HepG2 (cell line): ENCODE data around the gene TNP2. TPM values are rescaled to one million over a fixed set of nuclear protein-coding genes. Genes with fewer than 3 reads are reported as not detected.

ENCODE experiments used
- ASH2L ChIP-seq: fragments of 300-600, 200-600 bp; sonication (generic); IDR thresholded peaks from 2 replicates; pipeline ENCODE4 v1.7.0; 2017; ENCODE audit warnings: low read depth, mild to moderate bottlenecking, moderate library complexity, mixed read lengths, low read length; ENCODE audit not compliant: insufficient read length
- BRD4 ChIP-seq: sonication (generic); formaldehyde crosslinking; IDR thresholded peaks from 2 replicates; pipeline ENCODE4 v1.4.0; 2020; ENCODE audit warnings: missing genetic modification reagents
- ELF4 ChIP-seq: sonication (generic); formaldehyde crosslinking; IDR thresholded peaks from 2 replicates; pipeline ENCODE4 v1.5.0; 2020; ENCODE audit warnings: missing genetic modification reagents, mild to moderate bottlenecking, moderate library complexity, borderline replicate concordance
- FOXA3 ChIP-seq: IDR thresholded peaks from 2 replicates; pipeline ENCODE4 v1.6.1; 2016; ENCODE audit warnings: missing genetic modification reagents, missing compliant biosample characterization
- GLI4 ChIP-seq: sonication (generic); formaldehyde crosslinking; IDR thresholded peaks from 2 replicates; pipeline ENCODE4 v1.5.1; 2020; ENCODE audit warnings: missing genetic modification reagents, mild to moderate bottlenecking, moderate library complexity, borderline replicate concordance
- GPN1 ChIP-seq: sonication (generic); formaldehyde crosslinking; IDR thresholded peaks from 2 replicates; pipeline ENCODE4 v1.5.1; 2020; ENCODE audit warnings: missing genetic modification reagents, borderline replicate concordance
- HDAC1 ChIP-seq: sonication (generic); formaldehyde crosslinking; IDR thresholded peaks from 2 replicates; pipeline ENCODE4 v1.5.1; 2020; ENCODE audit warnings: mild to moderate bottlenecking, missing genetic modification reagents
- MAFG ChIP-seq: sonication (generic); formaldehyde crosslinking; IDR thresholded peaks from 2 replicates; pipeline ENCODE4 v1.5.1; 2020; ENCODE audit warnings: mild to moderate bottlenecking, missing genetic modification reagents
- MIXL1 ChIP-seq: IDR thresholded peaks from 2 replicates; pipeline ENCODE4 v1.6.1; 2016
- NR2C2 ChIP-seq: sonication (generic); formaldehyde crosslinking; IDR thresholded peaks from 2 replicates; pipeline ENCODE4 v1.4.0; 2020; ENCODE audit warnings: missing genetic modification reagents, mild to moderate bottlenecking, moderate library complexity, borderline replicate concordance
- PAWR ChIP-seq: sonication (generic); formaldehyde crosslinking; IDR thresholded peaks from 2 replicates; pipeline ENCODE4 v1.4.0; 2020; ENCODE audit warnings: missing genetic modification reagents, mild to moderate bottlenecking, borderline replicate concordance
- SMARCC2 ChIP-seq: fragments of 450-650 bp; IDR thresholded peaks from 2 replicates; pipeline ENCODE4 v1.6.1; 2017; ENCODE audit warnings: antibody characterized with exemption, mild to moderate bottlenecking
- TAF15 ChIP-seq: fragments of 200-400 bp; formaldehyde crosslinking; IDR thresholded peaks from one replicate; pipeline ENCODE4 v1.6.1; 2018; ENCODE audit warnings: mild to moderate bottlenecking, low read depth, low read length; ENCODE audit not compliant: poor library complexity, severe bottlenecking
- TCF7L2 ChIP-seq: IDR thresholded peaks from 2 replicates; pipeline ENCODE4 v1.6.1; 2011; ENCODE audit warnings: mild to moderate bottlenecking, low read depth, low read length, moderate library complexity
- TEAD2 ChIP-seq: sonication (generic); formaldehyde crosslinking; IDR thresholded peaks from 2 replicates; pipeline ENCODE4 v1.9.0; 2021; ENCODE audit warnings: missing genetic modification reagents
- ZNF225 ChIP-seq: sonication (generic); formaldehyde crosslinking; IDR thresholded peaks from 2 replicates; pipeline ENCODE4 v1.4.0; 2020; ENCODE audit warnings: mild to moderate bottlenecking, missing genetic modification reagents
- ZNF3 ChIP-seq: IDR thresholded peaks from 2 replicates; pipeline ENCODE4 v1.7.0; 2017; ENCODE audit warnings: inconsistent platforms
- ZNF713 ChIP-seq: sonication (generic); formaldehyde crosslinking; IDR thresholded peaks from 2 replicates; pipeline ENCODE4 v1.4.0; 2020; ENCODE audit warnings: mild to moderate bottlenecking, missing genetic modification reagents
- polyA plus RNA-seq, 8 experiments: library from polyadenylated mRNA; depleted of rRNA in 3 of 8; stranded (reverse) in 7 of 8; unstranded in 1 of 8; fragments of >200 nt; fragmentation: Illumina TruSeq in 4 of 8; extraction: Trizol in 4 of 8; gene quantifications; 2 replicates each; pipeline versions ENCODE4 v1.2.1 to v1.2.3, GENCODE V29; 2011 to 2016; ENCODE audit warnings: low read depth in 4 of 8, missing spikeins in 1 of 8, mixed read lengths in 1 of 8; ENCODE audit not compliant: insufficient read depth in 1 of 8
- total RNA-seq, 5 experiments: library from RNA; depleted of rRNA; stranded (reverse); fragments of >200 nt; fragmentation: Illumina TruSeq; extraction: Trizol; gene quantifications; 2 replicates each; pipeline ENCODE4 v1.2.3, GENCODE V29; 2016; ENCODE audit warnings: low read depth in 1 of 5
- TF ChIP-seq, protein P1 (sequence below): sonication (generic); formaldehyde crosslinking; IDR thresholded peaks from 2 replicates; pipeline ENCODE4 v1.8.0; 2022; ENCODE audit warnings: mild to moderate bottlenecking, missing genetic modification reagents, moderate library complexity
- TF ChIP-seq, protein P2 (sequence below): sonication (generic); formaldehyde crosslinking; IDR thresholded peaks from 2 replicates; pipeline ENCODE4 v1.4.0; 2020; ENCODE audit warnings: missing genetic modification reagents, borderline replicate concordance
- TF ChIP-seq, protein P3 (sequence below): sonication (generic); formaldehyde crosslinking; IDR thresholded peaks from 2 replicates; pipeline ENCODE4 v1.5.0; 2020; ENCODE audit warnings: mild to moderate bottlenecking, missing genetic modification reagents
- TF ChIP-seq, protein P4 (sequence below): sonication (generic); formaldehyde crosslinking; IDR thresholded peaks from 2 replicates; pipeline ENCODE4 v1.5.0; 2020; ENCODE audit warnings: mild to moderate bottlenecking, missing genetic modification reagents, borderline replicate concordance

Gene TNP2
- total and polyA plus RNA-seq, 2 of the 13 experiments (the other 11 are each of a cell fraction or from before 2014, with no cell fraction given) = not detected

DNA sequence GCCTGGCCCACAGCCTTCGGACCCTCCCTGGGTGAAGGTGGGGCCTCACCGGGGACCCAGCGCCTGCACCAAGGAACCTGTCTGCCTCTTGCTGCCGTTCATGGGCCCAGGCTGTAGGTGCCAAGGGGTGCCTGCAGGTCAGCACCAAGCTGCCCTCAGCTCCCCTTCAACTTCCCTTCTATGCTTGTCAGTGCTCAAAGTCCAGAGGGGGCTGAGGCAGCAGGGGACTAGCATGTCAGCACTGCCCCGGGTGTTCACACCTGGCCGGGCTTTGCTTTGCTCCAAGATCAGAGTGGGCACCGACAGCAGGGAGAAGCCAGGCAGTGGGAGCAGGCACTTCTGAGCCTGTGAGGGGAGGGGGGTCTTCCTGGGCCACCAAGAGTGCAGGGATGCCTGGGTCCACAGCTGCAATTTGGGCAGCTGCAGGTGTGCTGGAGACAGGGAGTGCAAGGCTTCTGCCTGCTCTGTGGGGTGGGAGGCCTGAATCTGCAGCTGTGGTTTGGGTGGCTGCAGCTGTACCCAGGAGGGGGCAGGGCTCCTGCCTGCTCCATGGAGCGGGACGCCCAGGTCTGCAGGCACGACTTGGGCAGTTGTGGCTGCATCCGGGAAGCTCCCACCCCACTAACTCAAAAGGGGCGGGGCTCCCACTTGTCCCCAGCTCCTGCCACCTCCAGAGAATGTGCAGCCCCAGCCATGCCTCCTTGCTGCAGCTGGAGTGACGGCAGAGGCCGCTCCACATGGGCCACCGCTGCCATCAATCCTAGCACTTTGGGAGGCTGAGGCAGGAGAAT lies 39.6 kb upstream of the TNP2 start (continued):
- TF ChIP-seq TAF15 = no peak
- TF ChIP-seq, protein P1, sequence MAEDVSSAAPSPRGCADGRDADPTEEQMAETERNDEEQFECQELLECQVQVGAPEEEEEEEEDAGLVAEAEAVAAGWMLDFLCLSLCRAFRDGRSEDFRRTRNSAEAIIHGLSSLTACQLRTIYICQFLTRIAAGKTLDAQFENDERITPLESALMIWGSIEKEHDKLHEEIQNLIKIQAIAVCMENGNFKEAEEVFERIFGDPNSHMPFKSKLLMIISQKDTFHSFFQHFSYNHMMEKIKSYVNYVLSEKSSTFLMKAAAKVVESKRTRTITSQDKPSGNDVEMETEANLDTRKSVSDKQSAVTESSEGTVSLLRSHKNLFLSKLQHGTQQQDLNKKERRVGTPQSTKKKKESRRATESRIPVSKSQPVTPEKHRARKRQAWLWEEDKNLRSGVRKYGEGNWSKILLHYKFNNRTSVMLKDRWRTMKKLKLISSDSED = no peak
- no peak for TF ChIP-seq NR2C2
- no peak for TF ChIP-seq ZNF3
- TF ChIP-seq GPN1 (CRISPR knock-in tag) = no peak
- TF ChIP-seq, protein P2, sequence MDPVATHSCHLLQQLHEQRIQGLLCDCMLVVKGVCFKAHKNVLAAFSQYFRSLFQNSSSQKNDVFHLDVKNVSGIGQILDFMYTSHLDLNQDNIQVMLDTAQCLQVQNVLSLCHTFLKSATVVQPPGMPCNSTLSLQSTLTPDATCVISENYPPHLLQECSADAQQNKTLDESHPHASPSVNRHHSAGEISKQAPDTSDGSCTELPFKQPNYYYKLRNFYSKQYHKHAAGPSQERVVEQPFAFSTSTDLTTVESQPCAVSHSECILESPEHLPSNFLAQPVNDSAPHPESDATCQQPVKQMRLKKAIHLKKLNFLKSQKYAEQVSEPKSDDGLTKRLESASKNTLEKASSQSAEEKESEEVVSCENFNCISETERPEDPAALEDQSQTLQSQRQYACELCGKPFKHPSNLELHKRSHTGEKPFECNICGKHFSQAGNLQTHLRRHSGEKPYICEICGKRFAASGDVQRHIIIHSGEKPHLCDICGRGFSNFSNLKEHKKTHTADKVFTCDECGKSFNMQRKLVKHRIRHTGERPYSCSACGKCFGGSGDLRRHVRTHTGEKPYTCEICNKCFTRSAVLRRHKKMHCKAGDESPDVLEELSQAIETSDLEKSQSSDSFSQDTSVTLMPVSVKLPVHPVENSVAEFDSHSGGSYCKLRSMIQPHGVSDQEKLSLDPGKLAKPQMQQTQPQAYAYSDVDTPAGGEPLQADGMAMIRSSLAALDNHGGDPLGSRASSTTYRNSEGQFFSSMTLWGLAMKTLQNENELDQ (CRISPR knock-in tag) = no peak
- no peak for TF ChIP-seq MAFG (CRISPR knock-in tag)
- TF ChIP-seq HDAC1 (CRISPR knock-in tag) = peak; percentile 91
- TF ChIP-seq SMARCC2 = no peak
- 0 out of 2 replicates have a peak, but pooled peaks have one; percentile 60 for TF ChIP-seq BRD4
- TF ChIP-seq, protein P3, sequence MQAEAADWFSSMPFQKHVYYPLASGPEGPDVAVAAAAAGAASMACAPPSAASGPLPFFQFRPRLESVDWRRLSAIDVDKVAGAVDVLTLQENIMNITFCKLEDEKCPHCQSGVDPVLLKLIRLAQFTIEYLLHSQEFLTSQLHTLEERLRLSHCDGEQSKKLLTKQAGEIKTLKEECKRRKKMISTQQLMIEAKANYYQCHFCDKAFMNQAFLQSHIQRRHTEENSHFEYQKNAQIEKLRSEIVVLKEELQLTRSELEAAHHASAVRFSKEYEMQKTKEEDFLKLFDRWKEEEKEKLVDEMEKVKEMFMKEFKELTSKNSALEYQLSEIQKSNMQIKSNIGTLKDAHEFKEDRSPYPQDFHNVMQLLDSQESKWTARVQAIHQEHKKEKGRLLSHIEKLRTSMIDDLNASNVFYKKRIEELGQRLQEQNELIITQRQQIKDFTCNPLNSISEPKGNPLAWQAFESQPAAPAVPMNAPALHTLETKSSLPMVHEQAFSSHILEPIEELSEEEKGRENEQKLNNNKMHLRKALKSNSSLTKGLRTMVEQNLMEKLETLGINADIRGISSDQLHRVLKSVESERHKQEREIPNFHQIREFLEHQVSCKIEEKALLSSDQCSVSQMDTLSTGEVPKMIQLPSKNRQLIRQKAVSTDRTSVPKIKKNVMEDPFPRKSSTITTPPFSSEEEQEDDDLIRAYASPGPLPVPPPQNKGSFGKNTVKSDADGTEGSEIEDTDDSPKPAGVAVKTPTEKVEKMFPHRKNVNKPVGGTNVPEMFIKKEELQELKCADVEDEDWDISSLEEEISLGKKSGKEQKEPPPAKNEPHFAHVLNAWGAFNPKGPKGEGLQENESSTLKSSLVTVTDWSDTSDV (CRISPR knock-in tag) = peak; percentile 97
- TF ChIP-seq ZNF713 (CRISPR knock-in tag) = 0 out of 2 replicates have a peak, but pooled peaks have one; percentile 33
- no peak for TF ChIP-seq ZNF225
- TF ChIP-seq TEAD2 (CRISPR knock-in tag) = no peak
- no peak for TF ChIP-seq TCF7L2
- no peak for TF ChIP-seq ELF4 (CRISPR knock-in tag)
- TF ChIP-seq GLI4 (CRISPR knock-in tag) = peak; percentile 71; the same call in 1 of the 2 replicates
- TF ChIP-seq MIXL1 (CRISPR knock-in tag) = 0 out of 2 replicates have a peak, but pooled peaks have one; percentile 26
- peak; percentile 34 for TF ChIP-seq FOXA3 (CRISPR knock-in tag)
- TF ChIP-seq, protein P4, sequence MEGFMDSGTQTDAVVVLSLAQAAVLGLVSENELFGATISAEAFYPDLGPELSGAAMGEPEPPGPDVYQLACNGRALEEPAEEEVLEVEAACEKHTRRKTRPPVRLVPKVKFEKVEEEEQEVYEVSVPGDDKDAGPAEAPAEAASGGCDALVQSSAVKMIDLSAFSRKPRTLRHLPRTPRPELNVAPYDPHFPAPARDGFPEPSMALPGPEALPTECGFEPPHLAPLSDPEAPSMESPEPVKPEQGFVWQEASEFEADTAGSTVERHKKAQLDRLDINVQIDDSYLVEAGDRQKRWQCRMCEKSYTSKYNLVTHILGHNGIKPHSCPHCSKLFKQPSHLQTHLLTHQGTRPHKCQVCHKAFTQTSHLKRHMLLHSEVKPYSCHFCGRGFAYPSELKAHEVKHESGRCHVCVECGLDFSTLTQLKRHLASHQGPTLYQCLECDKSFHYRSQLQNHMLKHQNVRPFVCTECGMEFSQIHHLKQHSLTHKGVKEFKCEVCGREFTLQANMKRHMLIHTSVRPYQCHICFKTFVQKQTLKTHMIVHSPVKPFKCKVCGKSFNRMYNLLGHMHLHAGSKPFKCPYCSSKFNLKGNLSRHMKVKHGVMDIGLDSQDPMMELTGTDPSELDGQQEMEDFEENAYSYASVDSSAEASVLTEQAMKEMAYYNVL (CRISPR knock-in tag) = peak; percentile 81; the same call in 1 of the 2 replicates
- TF ChIP-seq ASH2L = peak; percentile 35
- TF ChIP-seq PAWR (CRISPR knock-in tag) = no peak
